GM19238 (cell line): ENCODE measurements around the gene ADAMTS3.

Experiments used
- DNase-seq: peaks from one replicate; pipeline ENCODE4 v3.0.0; 2011; ENCODE audit warnings: low spot score; ENCODE audit not compliant: insufficient read length

ADAMTS3 gene

GRCh38 chr4:72301759-72302158, 267.3 kb downstream of the ADAMTS3 start:
- no peak for DNase-seq

GRCh38 chr4:72300126-72300525, 268.9 kb downstream of the ADAMTS3 start:
- no peak for DNase-seq

DNA sequence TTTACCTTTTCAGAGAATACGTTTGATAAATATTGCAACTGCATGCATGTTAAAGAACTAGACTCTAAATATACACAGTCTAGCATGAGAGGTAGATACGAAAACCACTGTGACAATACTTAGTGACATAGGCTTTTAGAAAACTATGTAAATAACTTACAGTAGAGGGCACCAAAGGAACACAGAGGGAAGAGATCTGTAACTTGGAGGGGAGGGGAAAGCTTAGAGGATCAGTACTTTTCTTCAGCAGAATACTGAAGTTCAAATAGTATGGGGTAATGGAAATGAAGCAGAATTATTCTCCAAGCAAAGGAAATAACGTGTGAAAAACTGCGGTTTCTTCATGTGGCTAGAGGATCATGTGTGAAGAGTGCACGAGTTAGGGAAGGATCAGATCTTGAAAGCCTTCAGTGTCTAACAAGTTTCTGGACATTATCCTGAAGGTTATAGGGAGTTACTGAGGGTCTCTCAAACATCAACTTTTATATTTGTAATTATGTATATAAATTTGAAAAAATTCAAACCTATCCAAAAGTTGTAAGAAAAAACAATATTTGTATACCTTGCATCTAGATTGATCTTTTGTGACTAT, 273.0 kb downstream of the ADAMTS3 start:
- no peak for DNase-seq

DNA sequence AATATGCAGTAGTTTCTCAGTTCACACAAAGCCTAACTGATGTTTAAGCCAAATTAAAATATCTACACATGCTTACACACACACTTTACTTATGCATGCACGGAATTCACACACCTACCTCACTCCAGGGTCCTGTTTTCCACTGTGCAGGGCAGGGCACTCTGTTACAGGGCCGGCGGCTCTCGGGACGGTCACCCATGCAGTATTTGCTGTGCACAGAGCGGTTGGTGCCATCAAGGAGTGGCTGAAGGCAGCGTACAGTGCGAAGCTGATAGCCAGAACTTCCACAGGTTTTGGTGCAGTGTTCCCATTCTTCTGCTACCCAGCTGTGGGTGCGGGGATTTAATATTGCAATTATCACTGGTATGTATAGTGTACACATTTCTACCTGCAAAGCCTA, 278.3 kb downstream of the ADAMTS3 start:
- no peak for DNase-seq

DNA sequence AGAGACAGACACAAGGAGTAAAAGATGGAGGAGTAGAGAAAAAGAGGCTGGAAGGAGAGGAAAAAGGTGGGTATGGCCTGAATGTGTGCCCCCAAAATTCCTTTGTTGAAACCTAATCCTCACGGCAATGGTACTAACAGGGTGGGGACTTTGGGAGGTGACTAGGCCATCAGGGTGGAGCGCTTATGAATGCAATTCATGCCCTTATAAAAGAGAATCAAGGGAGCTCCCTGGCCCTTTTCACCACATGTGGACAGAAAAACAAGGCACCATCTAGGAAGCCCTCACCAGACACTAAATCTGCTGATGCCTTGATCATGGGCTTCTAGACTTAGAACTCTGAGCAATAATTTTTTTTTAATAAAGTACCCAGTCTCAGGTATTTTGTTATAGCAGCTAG, 282.1 kb downstream of the ADAMTS3 start:
- DNase-seq, result no peak

GRCh38 chr4:72286185-72286584, 282.8 kb downstream of the ADAMTS3 start:
- DNase-seq, result no peak

DNA sequence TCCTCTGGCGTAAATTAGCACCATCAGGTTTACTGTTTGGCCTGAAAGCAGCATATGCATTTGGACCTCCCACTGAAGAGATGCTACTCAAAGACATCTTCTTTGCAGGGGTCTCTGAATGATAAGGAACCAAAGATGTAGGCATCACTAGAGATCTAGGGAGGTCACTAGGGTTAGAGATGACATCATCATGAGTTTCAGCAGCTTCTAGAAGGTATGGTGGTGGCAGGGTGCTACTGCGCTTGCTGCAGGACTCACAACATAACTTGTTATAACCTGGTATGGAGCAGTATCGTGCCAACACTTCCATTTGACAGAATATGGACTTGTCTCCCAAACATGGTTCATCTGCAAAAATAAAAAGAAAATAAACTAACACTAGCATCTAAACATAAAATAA, 285.7 kb downstream of the ADAMTS3 start:
- no peak for DNase-seq

DNA sequence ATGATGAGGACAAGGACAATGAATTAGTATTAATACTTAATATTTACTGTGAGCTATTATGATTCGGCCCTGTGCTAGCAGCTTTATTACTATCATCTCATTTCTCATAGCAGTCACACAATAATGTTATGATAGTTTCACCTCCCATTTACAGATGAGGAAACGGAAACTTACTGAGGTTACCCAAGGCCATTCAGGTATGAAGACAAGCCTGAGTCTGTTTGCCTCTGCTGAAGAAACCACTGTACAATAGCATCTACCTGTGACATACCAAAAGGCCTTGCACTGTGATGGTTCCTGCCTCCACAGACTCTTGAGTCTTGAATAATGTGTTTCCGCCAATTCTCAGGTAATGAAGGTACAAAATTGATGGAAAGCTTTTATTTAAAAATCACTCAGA, 288.8 kb downstream of the ADAMTS3 start:
- DNase-seq, result no peak

GRCh38 chr4:72275381-72275780, 293.6 kb downstream of the ADAMTS3 start:
- no peak for DNase-seq

- no peak for DNase-seq
These were observed 294.8 kb downstream of the ADAMTS3 start for GRCh38 chr4:72274251-72274650.

DNA sequence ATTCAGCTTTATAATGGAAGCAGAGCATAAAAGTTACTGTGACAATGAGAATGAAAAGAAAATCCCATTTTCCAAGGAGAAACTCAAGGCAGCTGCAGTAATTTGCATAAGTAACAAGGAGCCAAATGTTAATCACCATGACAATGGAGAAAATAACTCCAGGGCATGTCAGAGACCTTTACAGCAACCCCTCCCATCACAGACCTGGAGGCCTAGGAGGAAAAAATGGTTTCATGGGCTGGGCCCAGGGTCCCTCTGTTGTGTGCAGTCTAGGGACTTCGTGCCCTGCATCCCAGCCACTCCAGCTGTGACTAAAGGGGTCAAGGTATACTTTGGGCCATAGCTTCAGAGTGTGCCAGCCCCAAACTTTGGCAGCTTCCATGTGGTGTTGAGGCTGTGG, 313.8 kb downstream of the ADAMTS3 start:
- DNase-seq, result no peak

DNA sequence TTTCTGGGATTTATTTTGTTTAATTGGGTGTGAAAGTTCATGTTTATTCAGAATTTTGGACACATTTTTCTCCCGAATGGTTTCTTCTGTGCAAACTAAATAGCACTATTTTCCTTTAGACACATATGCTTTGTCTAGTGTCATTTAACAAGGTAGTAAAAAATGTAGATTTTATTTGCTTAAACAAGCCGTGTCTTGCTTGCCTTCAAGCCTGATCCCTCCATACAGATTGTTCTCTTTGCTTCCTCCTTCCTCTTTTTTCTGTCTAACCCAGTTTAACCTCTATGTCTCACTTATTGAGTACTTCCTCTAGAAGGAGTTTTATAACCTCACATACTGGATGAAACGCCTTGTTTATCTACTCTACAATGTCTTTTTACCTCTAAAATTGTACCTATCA, 325.4 kb downstream of the ADAMTS3 start:
- no peak for DNase-seq

GRCh38 chr4:72239487-72240116, 329.4 kb downstream of the ADAMTS3 start:
- no peak for DNase-seq
